NCI-H2227 treated with DMSO at 0.1 percent for 48 hours (cell line): ENCODE results near the gene AADACL2.

Experiments
- DNase-seq: peaks from one replicate; lab custom pipeline; 2025; lab: John Stamatoyannopoulos, UW

The AADACL2 gene

GRCh38 chr3:151806838-151807237, 73.1 kb downstream of the AADACL2 start:
- no peak for DNase-seq
